ENCODE results near the gene RIT2.

The RIT2 gene

DNA sequence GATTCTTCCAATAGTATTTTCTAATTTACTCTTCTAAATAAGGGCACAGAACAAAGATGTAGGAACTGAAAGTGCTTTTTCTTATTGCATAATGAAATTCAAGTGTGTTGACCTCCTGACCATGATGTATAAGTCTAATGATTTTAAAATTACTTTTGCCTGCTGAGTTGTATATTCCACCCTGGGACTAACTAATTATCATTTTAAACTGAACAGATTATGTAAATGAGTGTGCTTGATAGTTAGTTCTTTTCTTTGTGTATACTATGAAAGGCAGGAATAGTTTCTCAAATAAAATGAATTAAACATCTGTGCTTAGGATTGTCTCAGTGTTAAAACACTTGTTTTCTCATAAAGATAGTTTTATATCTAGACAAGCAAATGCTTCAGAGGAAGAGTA is 284.5 kb downstream of the RIT2 start:
- H2BK120ac ChIP-seq (ENCODE audit: low read depth, low read length): no peak overlapping the region
- no peaks in the 10 kb centered on the region for H3K27me3 ChIP-seq (ENCODE audit: control insufficient read depth in 1 of 2, insufficient read depth in 1 of 2, low read length in 2 of 2)
- H3K4me2 ChIP-seq (ENCODE audit: low read length, poor library complexity, severe bottlenecking): no peak overlapping the region
- no peak overlapping the region for H4K91ac ChIP-seq (ENCODE audit: low read length)
- H3K4me3 ChIP-seq (ENCODE audit: insufficient read depth in 1 of 2, low read depth in 1 of 2, low read length in 2 of 2): no peak overlapping the region
- H3K4me1 ChIP-seq (ENCODE audit: control insufficient read depth, insufficient read depth, low read depth, low read length): no peaks in the 10 kb centered on the region
- H3K9me3 ChIP-seq (ENCODE audit: control insufficient read depth, low read length): no peaks in the 10 kb centered on the region
- H2BK12ac ChIP-seq (ENCODE audit: low read length in 2 of 2): no peak overlapping the region
- H2AFZ ChIP-seq (ENCODE audit: low read depth, low read length): no peak overlapping the region
- no peak overlapping the region for H3K27ac ChIP-seq (ENCODE audit: low read length, poor library complexity, severe bottlenecking)
- H3K36me3 ChIP-seq (ENCODE audit: control insufficient read depth in 1 of 2, insufficient read depth in 2 of 2, low read depth in 1 of 2, low read length in 2 of 2): no peaks in the 10 kb centered on the region
- no peak overlapping the region for H3K9ac ChIP-seq (ENCODE audit: low read length)
- H2AK5ac ChIP-seq (ENCODE audit: low read length, severe bottlenecking): no peak overlapping the region
- H3K79me1 ChIP-seq (replicated peaks; ENCODE audit: low read length, poor library complexity, severe bottlenecking): no peaks in the 10 kb centered on the region
- H3K18ac ChIP-seq (ENCODE audit: low read depth in 1 of 2, low read length in 2 of 2): no peak overlapping the region
- no peak overlapping the region for H3K4ac ChIP-seq (ENCODE audit: low read depth in 1 of 2, low read length in 2 of 2)
- DNase-seq: no peak
- no peak overlapping the region for H4K8ac ChIP-seq (ENCODE audit: low read length)
- H2BK15ac ChIP-seq (ENCODE audit: low read depth, poor library complexity, severe bottlenecking): no peak overlapping the region
- H3K23ac ChIP-seq (ENCODE audit: low read length in 2 of 2): no peak overlapping the region
- no peak overlapping the region for H3K14ac ChIP-seq (ENCODE audit: low read length in 2 of 2)
- H2BK5ac ChIP-seq (ENCODE audit: low read depth, low read length, poor library complexity, severe bottlenecking): no peak overlapping the region

DNA sequence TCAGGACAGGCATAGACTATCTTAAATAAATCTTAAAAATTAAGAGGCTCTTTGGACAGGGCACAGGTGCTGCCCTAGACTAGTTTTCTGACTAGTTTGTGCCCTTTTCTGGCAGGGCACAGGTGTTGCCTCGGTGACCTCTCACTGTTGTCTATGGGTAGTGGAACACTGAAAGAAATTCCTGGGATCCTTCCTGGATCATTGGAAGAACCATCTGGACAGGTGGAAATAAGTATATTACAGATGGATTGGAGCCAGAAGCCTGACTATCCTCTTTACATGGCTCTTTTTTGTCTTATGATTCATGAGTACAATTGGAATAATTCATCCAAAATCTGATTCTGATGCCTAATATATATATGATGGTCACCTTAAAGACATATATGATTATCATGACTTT is 286.6 kb downstream of the RIT2 start:
- Histone ChIP-seq H3K23ac (ENCODE audit: low read length in 2 of 2) (no peak overlapping the region), H3K9me3 (ENCODE audit: control insufficient read depth, low read length) (no peaks in the 10 kb centered on the region), H4K8ac (ENCODE audit: low read length) (no peak overlapping the region), H3K27ac (ENCODE audit: low read length, poor library complexity, severe bottlenecking) (no peak overlapping the region), H3K4me1 (ENCODE audit: control insufficient read depth, insufficient read depth, low read depth, low read length) (no peaks in the 10 kb centered on the region), H3K9ac (ENCODE audit: low read length) (no peak overlapping the region), H3K4me3 (ENCODE audit: insufficient read depth in 1 of 2, low read depth in 1 of 2, low read length in 2 of 2) (no peak overlapping the region), H3K36me3 (ENCODE audit: control insufficient read depth in 1 of 2, insufficient read depth in 2 of 2, low read depth in 1 of 2, low read length in 2 of 2) (no peaks in the 10 kb centered on the region), H3K27me3 (ENCODE audit: control insufficient read depth in 1 of 2, insufficient read depth in 1 of 2, low read length in 2 of 2) (no peaks in the 10 kb centered on the region), H2BK5ac (ENCODE audit: low read depth, low read length, poor library complexity, severe bottlenecking) (no peak overlapping the region), H3K18ac (ENCODE audit: low read depth in 1 of 2, low read length in 2 of 2) (no peak overlapping the region), H3K79me1 (replicated peaks; ENCODE audit: low read length, poor library complexity, severe bottlenecking) (no peaks in the 10 kb centered on the region), H3K4ac (ENCODE audit: low read depth in 1 of 2, low read length in 2 of 2) (no peak overlapping the region), H2BK15ac (ENCODE audit: low read depth, poor library complexity, severe bottlenecking) (no peak overlapping the region), H3K14ac (ENCODE audit: low read length in 2 of 2) (no peak overlapping the region), H2BK12ac (ENCODE audit: low read length in 2 of 2) (no peak overlapping the region), H2BK120ac (ENCODE audit: low read depth, low read length) (no peak overlapping the region), H2AFZ (ENCODE audit: low read depth, low read length) (no peak overlapping the region), H3K4me2 (ENCODE audit: low read length, poor library complexity, severe bottlenecking) (no peak overlapping the region), H4K91ac (ENCODE audit: low read length) (no peak overlapping the region), H2AK5ac (ENCODE audit: low read length, severe bottlenecking) (no peak overlapping the region)
- 91% methylated on average over 1 of the region's 1 CpG for WGBS
- no peak for DNase-seq

GRCh38 chr18:42824178-42824577 is 291.3 kb downstream of the RIT2 start:
- Histone ChIP-seq H3K14ac (ENCODE audit: low read length in 2 of 2) (no peak overlapping the region), H2BK12ac (ENCODE audit: low read length in 2 of 2) (no peak overlapping the region), H3K36me3 (ENCODE audit: control insufficient read depth in 1 of 2, insufficient read depth in 2 of 2, low read depth in 1 of 2, low read length in 2 of 2) (no peaks in the 10 kb centered on the region), H2BK15ac (ENCODE audit: low read depth, poor library complexity, severe bottlenecking) (no peak overlapping the region), H4K8ac (ENCODE audit: low read length) (no peak overlapping the region), H3K18ac (ENCODE audit: low read depth in 1 of 2, low read length in 2 of 2) (no peak overlapping the region), H3K9me3 (ENCODE audit: control insufficient read depth, low read length) (no peaks in the 10 kb centered on the region), H2AFZ (ENCODE audit: low read depth, low read length) (no peak overlapping the region), H3K4me2 (ENCODE audit: low read length, poor library complexity, severe bottlenecking) (no peak overlapping the region), H4K91ac (ENCODE audit: low read length) (no peak overlapping the region), H3K27me3 (ENCODE audit: control insufficient read depth in 1 of 2, insufficient read depth in 1 of 2, low read length in 2 of 2) (no peaks in the 10 kb centered on the region), H2BK5ac (ENCODE audit: low read depth, low read length, poor library complexity, severe bottlenecking) (no peak overlapping the region), H3K4ac (ENCODE audit: low read depth in 1 of 2, low read length in 2 of 2) (no peak overlapping the region), H2AK5ac (ENCODE audit: low read length, severe bottlenecking) (no peak overlapping the region), H3K27ac (ENCODE audit: low read length, poor library complexity, severe bottlenecking) (no peak overlapping the region), H3K23ac (ENCODE audit: low read length in 2 of 2) (no peak overlapping the region), H2BK120ac (ENCODE audit: low read depth, low read length) (no peak overlapping the region), H3K4me3 (ENCODE audit: insufficient read depth in 1 of 2, low read depth in 1 of 2, low read length in 2 of 2) (no peak overlapping the region), H3K4me1 (ENCODE audit: control insufficient read depth, insufficient read depth, low read depth, low read length) (no peaks in the 10 kb centered on the region), H3K79me1 (replicated peaks; ENCODE audit: low read length, poor library complexity, severe bottlenecking) (no peaks in the 10 kb centered on the region), H3K9ac (ENCODE audit: low read length) (no peak overlapping the region)
- peak; percentile 16 for DNase-seq

GRCh38 chr18:42822711-42823110 is 292.8 kb downstream of the RIT2 start:
- Histone ChIP-seq H2BK12ac (ENCODE audit: low read length in 2 of 2) (no peak overlapping the region), H3K9ac (ENCODE audit: low read length) (no peak overlapping the region), H2BK120ac (ENCODE audit: low read depth, low read length) (no peak overlapping the region), H3K27me3 (ENCODE audit: control insufficient read depth in 1 of 2, insufficient read depth in 1 of 2, low read length in 2 of 2) (no peaks in the 10 kb centered on the region), H4K8ac (ENCODE audit: low read length) (peak overlapping the region; percentile 72), H3K14ac (ENCODE audit: low read length in 2 of 2) (no peak overlapping the region), H3K79me1 (replicated peaks; ENCODE audit: low read length, poor library complexity, severe bottlenecking) (no peaks in the 10 kb centered on the region), H3K18ac (ENCODE audit: low read depth in 1 of 2, low read length in 2 of 2) (no peak overlapping the region), H2AK5ac (ENCODE audit: low read length, severe bottlenecking) (no peak overlapping the region), H3K27ac (ENCODE audit: low read length, poor library complexity, severe bottlenecking) (no peak overlapping the region), H3K4me3 (ENCODE audit: insufficient read depth in 1 of 2, low read depth in 1 of 2, low read length in 2 of 2) (no peak overlapping the region), H3K4me2 (ENCODE audit: low read length, poor library complexity, severe bottlenecking) (no peak overlapping the region), H2AFZ (ENCODE audit: low read depth, low read length) (no peak overlapping the region), H3K9me3 (ENCODE audit: control insufficient read depth, low read length) (no peaks in the 10 kb centered on the region), H2BK15ac (ENCODE audit: low read depth, poor library complexity, severe bottlenecking) (no peak overlapping the region), H3K4ac (ENCODE audit: low read depth in 1 of 2, low read length in 2 of 2) (no peak overlapping the region), H2BK5ac (ENCODE audit: low read depth, low read length, poor library complexity, severe bottlenecking) (no peak overlapping the region), H4K91ac (ENCODE audit: low read length) (no peak overlapping the region), H3K23ac (ENCODE audit: low read length in 2 of 2) (no peak overlapping the region), H3K4me1 (ENCODE audit: control insufficient read depth, insufficient read depth, low read depth, low read length) (no peaks in the 10 kb centered on the region), H3K36me3 (ENCODE audit: control insufficient read depth in 1 of 2, insufficient read depth in 2 of 2, low read depth in 1 of 2, low read length in 2 of 2) (no peaks in the 10 kb centered on the region)
- 90% methylated on average over 3 of the region's 3 CpGs for WGBS
- DNase-seq: no peak
